IMR-90 (cell line): ENCODE measurements around the gene HBEGF. TPM values are rescaled to one million over a fixed set of nuclear protein-coding genes. Genes with fewer than 3 reads are reported as not detected.
"Not testable (repeated sequence)": the region's sequence is repeated elsewhere in the genome, so short reads cannot be mapped to it uniquely, and the experiment has no call there.

Experiments used
- ATAC-seq: fragments of 200-7000 bp; cut with Tn5 transposase; 2 replicates; pipeline ENCODE4 v1.9.1; 2020; ENCODE audit warnings: low read depth, mild to moderate bottlenecking, moderate library complexity
- BruUV-seq: library from RNA; stranded (reverse); fragments of 400-500 nt; replicated peaks from 2 replicates; lab custom pipeline; 2021; lab: Mats Ljungman, UMichigan
- CTCF ChIA-PET: fragments of 300-600 bp; formaldehyde crosslinking; extraction: SDS; loops from one replicate; lab custom pipeline; 2021; ENCODE audit warnings: antibody characterized with exemption; lab: Yijun Ruan, JAX
- POLR2A ChIA-PET: fragments of 300-600 bp; sonication (Branson Sonifier 250); formaldehyde crosslinking; loops from one replicate; lab custom pipeline; 2022; ENCODE audit warnings: antibody characterized with exemption; ENCODE audit not compliant: unreplicated experiment; lab: Charles Lee
- DNase-seq: peaks from one replicate; pipeline ENCODE4 v3.0.0; 2013
- H2AFZ ChIP-seq: replicated peaks from 2 replicates; pipeline ENCODE3; 2013; ENCODE audit warnings: low read length, mild to moderate bottlenecking; ENCODE audit not compliant: poor library complexity
- H2AK5ac ChIP-seq: 2 replicates; pipeline ENCODE4 v1.6.1; 2013; ENCODE audit warnings: low read depth, low read length, inconsistent platforms
- H2AK9ac ChIP-seq: replicated peaks from 2 replicates; pipeline ENCODE3; 2013; ENCODE audit warnings: mild to moderate bottlenecking, low read depth, low read length, moderate library complexity; ENCODE audit not compliant: poor library complexity
- H2BK120ac ChIP-seq: 2 replicates; pipeline ENCODE4 v1.6.1; 2013; ENCODE audit warnings: low read depth, low read length, inconsistent platforms
- H2BK15ac ChIP-seq: 3 replicates; pipeline ENCODE4 v1.6.1; 2013; ENCODE audit warnings: low read depth, low read length, inconsistent platforms
- H2BK20ac ChIP-seq: 2 replicates; pipeline ENCODE4 v1.6.1; 2013; ENCODE audit warnings: low read depth, mild to moderate bottlenecking, inconsistent platforms, low read length, moderate library complexity
- H2BK5ac ChIP-seq: 2 replicates; pipeline ENCODE4 v1.6.1; 2013; ENCODE audit warnings: mild to moderate bottlenecking, low read depth, low read length, inconsistent platforms; ENCODE audit not compliant: poor library complexity, severe bottlenecking
- H3K14ac ChIP-seq: replicated peaks from 2 replicates; pipeline ENCODE4 v1.6.1; 2013; ENCODE audit warnings: low read depth, low read length, inconsistent platforms
- H3K18ac ChIP-seq: 2 replicates; pipeline ENCODE4 v1.6.1; 2013; ENCODE audit warnings: low read depth, low read length, control low read depth
- H3K23ac ChIP-seq: 2 replicates; pipeline ENCODE4 v1.6.1; 2013; ENCODE audit warnings: low read depth, low read length, inconsistent platforms
- H3K27ac ChIP-seq: 2 replicates; pipeline ENCODE4 v1.5.1; 2013; ENCODE audit warnings: mild to moderate bottlenecking, control low read depth, low read length; ENCODE audit not compliant: insufficient read depth
- H3K27me3 ChIP-seq: 2 replicates; pipeline ENCODE4 v1.6.1; 2013; ENCODE audit warnings: low read length; ENCODE audit not compliant: control insufficient read depth, insufficient read depth
- H3K36me3 ChIP-seq: 2 replicates; pipeline ENCODE4 v1.6.1; 2013; ENCODE audit warnings: low read length, mixed read lengths; ENCODE audit not compliant: control insufficient read depth, insufficient read depth
- H3K4ac ChIP-seq: 2 replicates; pipeline ENCODE4 v1.6.1; 2013; ENCODE audit warnings: low read depth, low read length, inconsistent platforms
- H3K4me1 ChIP-seq: 2 replicates; pipeline ENCODE4 v1.6.1; 2013; ENCODE audit warnings: low read length, mixed read lengths; ENCODE audit not compliant: control insufficient read depth, insufficient read depth
- H3K4me2 ChIP-seq: 2 replicates; pipeline ENCODE4 v1.6.1; 2013; ENCODE audit warnings: low read depth, mild to moderate bottlenecking, control low read depth, low read length, moderate library complexity
- H3K4me3 ChIP-seq: 2 replicates; pipeline ENCODE4 v1.5.1; 2013; ENCODE audit warnings: low read depth, mild to moderate bottlenecking, control low read depth, low read length, moderate library complexity; ENCODE audit not compliant: insufficient read depth
- H3K56ac ChIP-seq: 2 replicates; pipeline ENCODE4 v1.6.1; 2013; ENCODE audit warnings: low read length, inconsistent platforms; ENCODE audit not compliant: insufficient read depth; ENCODE audit errors: extremely low read depth
- H3K79me1 ChIP-seq, 2 experiments: 2 replicates each; pipeline ENCODE4 v1.6.1; 2013; ENCODE audit warnings: low read length in 2 of 2, inconsistent platforms in 1 of 2, low read depth in 1 of 2
- H3K9ac ChIP-seq: 2 replicates; pipeline ENCODE4 v1.6.1; 2013; ENCODE audit warnings: low read depth, low read length, control low read depth
- H3K9me1 ChIP-seq: 2 replicates; pipeline ENCODE4 v1.6.1; 2013; ENCODE audit warnings: low read length, inconsistent platforms; ENCODE audit not compliant: insufficient read depth
- H3K9me3 ChIP-seq: 2 replicates; pipeline ENCODE4 v1.6.1; 2013; ENCODE audit warnings: low read length; ENCODE audit not compliant: control insufficient read depth, insufficient read depth
- H4K20me1 ChIP-seq: 2 replicates; pipeline ENCODE4 v1.6.1; 2013; ENCODE audit warnings: low read length, inconsistent platforms; ENCODE audit not compliant: insufficient read depth
- H4K5ac ChIP-seq: 2 replicates; pipeline ENCODE4 v1.6.1; 2013; ENCODE audit warnings: mild to moderate bottlenecking, low read depth, low read length, control low read depth
- H4K8ac ChIP-seq, 2 experiments: 2 replicates each; pipeline ENCODE4 v1.6.1; 2013; ENCODE audit warnings: low read depth in 2 of 2, low read length in 2 of 2, control low read depth in 1 of 2, inconsistent platforms in 1 of 2
- H4K91ac ChIP-seq: 2 replicates; pipeline ENCODE4 v1.6.1; 2013; ENCODE audit warnings: low read depth, low read length, inconsistent platforms; ENCODE audit not compliant: insufficient read depth
- CEBPB ChIP-seq: IDR thresholded peaks from 2 replicates; pipeline ENCODE4 v1.6.1; 2012; ENCODE audit warnings: low read depth, low read length, improper control_type of control experiment
- CTCF ChIP-seq: conservative IDR thresholded peaks from 2 replicates; pipeline ENCODE4 v1.5.1; 2012; ENCODE audit warnings: mild to moderate bottlenecking, low read depth, low read length, improper control_type of control experiment
- MXI1 ChIP-seq: IDR thresholded peaks from 2 replicates; pipeline ENCODE4 v1.6.1; 2012; ENCODE audit warnings: low read depth, mild to moderate bottlenecking, low read length, moderate library complexity, borderline replicate concordance
- NFE2L2 ChIP-seq: fragments of 150-350 bp; IDR thresholded peaks from 2 replicates; pipeline ENCODE4 v1.6.1; 2016; ENCODE audit warnings: low read depth, mild to moderate bottlenecking, low read length
- RAD21 ChIP-seq: IDR thresholded peaks from 2 replicates; pipeline ENCODE4 v1.6.1; 2012; ENCODE audit warnings: low read length, improper control_type of control experiment
- WGBS, 2 experiments: methylation state at CpG; one replicate each; pipeline versions ENCODE4 v1.1.5 to v1.1.7; 2013; ENCODE audit warnings: missing lambda C conversion rate in 2 of 2; ENCODE audit not compliant: insufficient read length in 1 of 2; ENCODE audit errors: extremely low coverage in 2 of 2; 5-methylcytosine and 5-hydroxymethylcytosine counted together
- dilution Hi-C: fragments of 300-500 bp; cut with HindIII; formaldehyde crosslinking; loops from one replicate; pipeline ENCODE4 v1.14.3; 2018; ENCODE audit warnings: low sequenced_read_pairs; ENCODE audit not compliant: unreplicated experiment
- in situ Hi-C: fragments of 300-500 bp; cut with MboI; formaldehyde crosslinking; loops from 3 replicates; pipeline ENCODE4 v1.14.3; 2019; ENCODE audit warnings: low sequenced_read_pairs, inconsistent platforms, mixed read lengths
- intact Hi-C: fragments of 100-400 bp; cut with micrococcal nuclease; formaldehyde crosslinking; loops from 2 replicates; pipeline ENCODE4 v1.10.0; 2022
- polyA plus RNA-seq, 3 experiments: library from polyadenylated mRNA; depleted of rRNA; stranded (reverse); fragments of >200 nt; gene quantifications; 2 replicates each; pipeline ENCODE4 v1.2.3, GENCODE V29; 2012; ENCODE audit warnings: low replicate concordance in 1 of 3
- total RNA-seq: library from RNA; depleted of rRNA; stranded (reverse); fragments of >200 nt; gene quantifications from 2 replicates; pipeline ENCODE4 v1.2.3, GENCODE V29; 2012

The HBEGF gene
- total and polyA plus RNA-seq, 2 of the 4 experiments (the other 2 are of a cell fraction): 18.8 to 36.1 TPM

GRCh38 chr5:140344683-140345423 lies 1.6 kb downstream of the HBEGF start (continued):
- TF ChIP-seq NFE2L2 (no peak), MXI1 (no peak), CEBPB (no peak), CTCF (no peak), RAD21 (no peak)

DNA sequence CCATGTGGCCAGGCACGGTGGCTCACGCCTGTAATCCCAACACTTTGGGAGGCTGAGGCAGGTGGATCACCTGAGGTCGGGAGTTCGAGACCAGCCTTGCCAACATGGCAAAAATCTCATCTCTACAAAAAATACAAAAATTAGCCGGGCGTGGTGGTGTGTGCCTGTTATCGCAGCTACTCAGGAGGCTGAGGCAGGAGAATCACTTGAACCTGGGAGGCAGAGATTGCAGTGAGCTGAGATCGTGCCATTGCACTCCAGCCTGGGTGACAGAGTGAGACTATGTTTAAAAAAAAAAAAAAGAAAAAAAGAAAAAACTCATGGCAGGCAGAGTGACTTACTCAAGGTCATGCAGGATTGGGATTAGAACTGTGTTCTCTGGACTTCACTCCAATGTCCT lies 2.6 kb downstream of the HBEGF start:
- H3K4ac ChIP-seq, H2BK120ac ChIP-seq, H2BK5ac ChIP-seq, in situ Hi-C loops, H4K8ac ChIP-seq, ATAC-seq, H3K14ac ChIP-seq, H3K27ac ChIP-seq, H3K4me3 ChIP-seq, H3K9me1 ChIP-seq, H3K36me3 ChIP-seq, H2AK5ac ChIP-seq, H3K18ac ChIP-seq, H4K20me1 ChIP-seq, POLR2A ChIA-PET, H3K4me2 ChIP-seq, H2AFZ ChIP-seq, H4K91ac ChIP-seq, H2AK9ac ChIP-seq, H3K23ac ChIP-seq, DNase-seq, H3K9ac ChIP-seq, H3K9me3 ChIP-seq, H4K5ac ChIP-seq, H2BK15ac ChIP-seq, intact Hi-C loops, H3K27me3 ChIP-seq, dilution Hi-C loops, H2BK20ac ChIP-seq, H3K56ac ChIP-seq: not testable (repeated sequence)
- peaks cover 28 to 59% of the 10 kb centered on the region in 2 experiments for H3K79me1 ChIP-seq
- H3K4me1 ChIP-seq: peaks cover 11% of the 10 kb centered on the region
- WGBS, 2 experiments: 100% methylated on average over 3 of the region's 8 CpGs; no CpG with 5 or more reads in 1 of the 2 experiments
- TSS peak; percentile 40 for BruUV-seq
- CTCF ChIA-PET: interaction anchor here (0.5 to 11.0 kb wide), 3 partner anchors 19 to 101 kb away, joined by 3 to 233 read pairs (median 6); no protein-coding TSS in a partner anchor
